GM21360 (cell line): ENCODE data around the gene SLC2A8.
A peak's percentile ranks its signal among the peaks of the same experiment; 100 is the strongest.

Experiments used
- ATAC-seq: cut with Tn5 transposase; IDR thresholded peaks from one replicate; pipeline ENCODE4 v1.9.1; 2021; ENCODE audit warnings: mild to moderate bottlenecking, moderate library complexity; ENCODE audit not compliant: unreplicated experiment

The SLC2A8 gene

GRCh38 chr9:127370672-127371648 is 26.0 kb upstream of the SLC2A8 start:
- ATAC-seq = no peak

- ATAC-seq = no peak
These were observed 16.5 kb upstream of the SLC2A8 start for GRCh38 chr9:127380479-127380878.

GRCh38 chr9:127382541-127382940 is 14.4 kb upstream of the SLC2A8 start:
- no peak for ATAC-seq

GRCh38 chr9:127384016-127384730 is 12.8 kb upstream of the SLC2A8 start:
- no peak for ATAC-seq

- no peak for ATAC-seq
These were observed 12.1 kb upstream of the SLC2A8 start for GRCh38 chr9:127384901-127385300.

GRCh38 chr9:127386249-127386648 is 10.7 kb upstream of the SLC2A8 start:
- ATAC-seq = no peak

GRCh38 chr9:127386981-127387380 is 10.0 kb upstream of the SLC2A8 start:
- ATAC-seq = no peak

GRCh38 chr9:127388037-127388855 is 8.7 kb upstream of the SLC2A8 start:
- peak; percentile 77 for ATAC-seq

- no peak for ATAC-seq
These were observed 8.1 kb upstream of the SLC2A8 start for GRCh38 chr9:127388856-127389238.

GRCh38 chr9:127389381-127390247 is 7.4 kb upstream of the SLC2A8 start:
- ATAC-seq = no peak

- no peak for ATAC-seq
These were observed 6.8 kb upstream of the SLC2A8 start for GRCh38 chr9:127390248-127390545.

GRCh38 chr9:127390563-127390962 is 6.4 kb upstream of the SLC2A8 start:
- ATAC-seq = no peak

GRCh38 chr9:127392166-127392565 is 4.8 kb upstream of the SLC2A8 start:
- no peak for ATAC-seq

GRCh38 chr9:127392976-127393375 is 4.0 kb upstream of the SLC2A8 start:
- no peak for ATAC-seq

- no peak for ATAC-seq
These were observed 3.3 kb upstream of the SLC2A8 start for GRCh38 chr9:127393645-127394044.

- no peak for ATAC-seq
These were observed 1.3 kb upstream of the SLC2A8 start for GRCh38 chr9:127395497-127396252.

- ATAC-seq = no peak
These were observed 639 bp upstream of the SLC2A8 start for GRCh38 chr9:127396253-127396807.

- no peak for ATAC-seq
These were observed 791 bp downstream of the SLC2A8 start for GRCh38 chr9:127397646-127398274.

GRCh38 chr9:127398275-127398647 is 1.3 kb downstream of the SLC2A8 start:
- no peak for ATAC-seq
